SK-N-SH treated with all-trans-retinoic acid at 6 μM for 48 hours (cell line): ENCODE measurements around the gene ARHGEF4.

Source experiments
- ATAC-seq: fragments of 200-7000 bp; cut with Tn5 transposase; 3 replicates; pipeline ENCODE4 v1.9.1; 2020; ENCODE audit warnings: mild to moderate bottlenecking, moderate library complexity
- ARNTL ChIP-seq: fragments of 450-650 bp; formaldehyde crosslinking; IDR thresholded peaks from 2 replicates; pipeline ENCODE4 v1.5.0; 2020; ENCODE audit warnings: low read depth, mild to moderate bottlenecking, moderate library complexity, borderline replicate concordance
- BACH2 ChIP-seq: fragments of 250-450 bp; sonication (Bioruptor Pico); IDR thresholded peaks from 2 replicates; pipeline ENCODE4 v1.9.0; 2021; ENCODE audit warnings: mild to moderate bottlenecking, borderline replicate concordance
- CREB5 ChIP-seq: fragments of 250-450 bp; sonication (Bioruptor Pico); IDR thresholded peaks from 2 replicates; pipeline ENCODE4 v1.5.1; 2020; ENCODE audit warnings: low read depth, mild to moderate bottlenecking, moderate library complexity
- CSDC2 ChIP-seq: fragments of 250-450 bp; sonication (Bioruptor Pico); IDR thresholded peaks from 2 replicates; pipeline ENCODE4 v1.5.0; 2020; ENCODE audit warnings: mild to moderate bottlenecking, moderate library complexity
- ESRRG ChIP-seq: fragments of 250-450 bp; sonication (Bioruptor Pico); IDR thresholded peaks from 2 replicates; pipeline ENCODE4 v1.6.1; 2021; ENCODE audit warnings: mild to moderate bottlenecking
- GLIS3 ChIP-seq: fragments of 250-450 bp; sonication (Bioruptor Pico); IDR thresholded peaks from 2 replicates; pipeline ENCODE4 v1.5.0; 2020; ENCODE audit warnings: mild to moderate bottlenecking, moderate library complexity
- OSR1 ChIP-seq: fragments of 250-450 bp; sonication (Bioruptor Pico); IDR thresholded peaks from 2 replicates; pipeline ENCODE4 v1.8.0; 2022; ENCODE audit warnings: moderate library complexity, mild to moderate bottlenecking, inconsistent platforms
- POU6F1 ChIP-seq: fragments of 250-450 bp; sonication (Bioruptor Pico); IDR thresholded peaks from 2 replicates; pipeline ENCODE4 v1.8.0; 2021; ENCODE audit warnings: low read depth, mild to moderate bottlenecking, moderate library complexity, borderline replicate concordance
- PPARA ChIP-seq: fragments of 250-450 bp; sonication (Bioruptor Pico); IDR thresholded peaks from 2 replicates; pipeline ENCODE4 v1.5.0; 2020; ENCODE audit warnings: mild to moderate bottlenecking, borderline replicate concordance
- RARB ChIP-seq: fragments of 250-450 bp; sonication (Bioruptor Pico); IDR thresholded peaks from 2 replicates; pipeline ENCODE4 v1.8.0; 2021; ENCODE audit warnings: mild to moderate bottlenecking, moderate library complexity
- SNAI2 ChIP-seq: fragments of 250-450 bp; sonication (Bioruptor Pico); IDR thresholded peaks from 2 replicates; pipeline ENCODE4 v1.5.0; 2020; ENCODE audit warnings: mild to moderate bottlenecking, moderate library complexity
- TCF4 ChIP-seq: fragments of 250-450 bp; sonication (Bioruptor Pico); IDR thresholded peaks from 2 replicates; pipeline ENCODE4 v1.8.0; 2021; ENCODE audit warnings: mild to moderate bottlenecking, moderate library complexity, borderline replicate concordance
- TOX ChIP-seq: fragments of 250-450 bp; sonication (Bioruptor Pico); IDR thresholded peaks from 2 replicates; pipeline ENCODE4 v1.8.0; 2021; ENCODE audit warnings: mild to moderate bottlenecking, moderate library complexity, borderline replicate concordance
- TSHZ2 ChIP-seq: fragments of 250-450 bp; sonication (Bioruptor Pico); IDR thresholded peaks from 2 replicates; pipeline ENCODE4 v1.5.0; 2020; ENCODE audit warnings: mild to moderate bottlenecking, moderate library complexity
- ZC3H10 ChIP-seq: fragments of 250-450 bp; sonication (Bioruptor Pico); IDR thresholded peaks from 2 replicates; pipeline ENCODE4 v1.5.1; 2021; ENCODE audit warnings: mild to moderate bottlenecking, moderate library complexity
- ZFP3 ChIP-seq: fragments of 250-450 bp; sonication (Bioruptor Pico); IDR thresholded peaks from 2 replicates; pipeline ENCODE4 v1.5.0; 2020; ENCODE audit warnings: mild to moderate bottlenecking, moderate library complexity
- ZFP30 ChIP-seq: fragments of 450-650 bp; formaldehyde crosslinking; IDR thresholded peaks from 2 replicates; pipeline ENCODE4 v1.5.0; 2022; ENCODE audit warnings: mild to moderate bottlenecking, moderate library complexity
- ZNF565 ChIP-seq: fragments of 450-650 bp; formaldehyde crosslinking; conservative IDR thresholded peaks from 2 replicates; pipeline ENCODE4 v1.5.0; 2020; ENCODE audit warnings: low read depth, mild to moderate bottlenecking, moderate library complexity
- ZNF8 ChIP-seq: fragments of 450-650 bp; formaldehyde crosslinking; IDR thresholded peaks from 2 replicates; pipeline ENCODE4 v1.5.0; 2020; ENCODE audit warnings: mild to moderate bottlenecking, moderate library complexity
- TF ChIP-seq, protein P1 (sequence below): fragments of 250-450 bp; sonication (Bioruptor Pico); IDR thresholded peaks from 2 replicates; pipeline ENCODE4 v1.5.1; 2021; ENCODE audit warnings: mild to moderate bottlenecking, moderate library complexity

The ARHGEF4 gene

DNA sequence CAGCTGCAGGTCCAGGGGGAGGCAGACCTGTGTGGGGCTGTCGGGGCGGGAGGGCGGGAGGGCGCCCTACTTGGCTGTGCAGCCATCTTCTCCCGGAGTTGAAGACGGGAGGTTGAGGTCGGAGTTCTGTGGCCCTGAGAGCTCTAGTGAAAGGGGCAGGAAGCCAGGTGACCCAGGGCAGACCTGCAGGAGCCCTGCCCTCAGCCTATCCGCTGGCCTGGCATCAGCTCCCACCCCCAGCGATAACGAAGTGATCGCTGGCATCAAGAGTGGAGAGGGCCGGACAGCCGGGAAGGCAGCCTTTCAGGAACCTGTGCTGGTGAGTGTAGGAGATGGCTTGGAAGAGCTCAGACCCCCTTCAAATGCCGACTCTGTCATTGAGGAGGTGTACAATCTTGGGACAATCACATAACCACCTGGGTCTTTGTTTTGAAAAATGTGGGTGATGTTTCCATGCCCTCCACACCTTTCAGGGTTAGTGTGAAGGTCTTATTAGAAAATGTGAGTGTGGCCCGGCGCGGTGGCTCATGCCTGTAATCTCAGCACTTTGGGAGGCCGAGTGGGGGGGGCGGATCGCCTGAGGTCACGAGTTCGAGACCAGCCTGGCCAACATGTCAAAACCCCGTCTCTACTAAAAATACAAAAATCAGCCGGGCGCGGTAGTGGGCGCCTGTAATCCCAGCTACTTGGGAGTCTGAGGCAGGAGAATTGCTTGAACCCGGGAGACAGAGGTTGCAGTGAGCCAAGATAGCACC, 1.3 kb downstream of the ARHGEF4 start (continued):
- TF ChIP-seq POU6F1 (no peak), TCF4 (CRISPR knock-in tag) (no peak), ZC3H10 (CRISPR knock-in tag) (no peak)
- TF ChIP-seq, all 23 proteins: peak for 0

- ATAC-seq = no peak
- TF ChIP-seq ZFP3 (CRISPR knock-in tag) (no peak), ZFP30 (CRISPR knock-in tag) (no peak), ZNF565 (no peak), ZNF8 (CRISPR knock-in tag) (no peak), ARNTL (CRISPR knock-in tag) (no peak), RARB (CRISPR knock-in tag) (no peak), ZC3H10 (CRISPR knock-in tag) (no peak), TCF4 (CRISPR knock-in tag) (no peak), TSHZ2 (no peak), PPARA (CRISPR knock-in tag) (no peak), TOX (CRISPR knock-in tag) (no peak), ESRRG (CRISPR knock-in tag) (no peak), POU6F1 (no peak), CREB5 (CRISPR knock-in tag) (no peak), OSR1 (no peak)
- TF ChIP-seq, protein P1, sequence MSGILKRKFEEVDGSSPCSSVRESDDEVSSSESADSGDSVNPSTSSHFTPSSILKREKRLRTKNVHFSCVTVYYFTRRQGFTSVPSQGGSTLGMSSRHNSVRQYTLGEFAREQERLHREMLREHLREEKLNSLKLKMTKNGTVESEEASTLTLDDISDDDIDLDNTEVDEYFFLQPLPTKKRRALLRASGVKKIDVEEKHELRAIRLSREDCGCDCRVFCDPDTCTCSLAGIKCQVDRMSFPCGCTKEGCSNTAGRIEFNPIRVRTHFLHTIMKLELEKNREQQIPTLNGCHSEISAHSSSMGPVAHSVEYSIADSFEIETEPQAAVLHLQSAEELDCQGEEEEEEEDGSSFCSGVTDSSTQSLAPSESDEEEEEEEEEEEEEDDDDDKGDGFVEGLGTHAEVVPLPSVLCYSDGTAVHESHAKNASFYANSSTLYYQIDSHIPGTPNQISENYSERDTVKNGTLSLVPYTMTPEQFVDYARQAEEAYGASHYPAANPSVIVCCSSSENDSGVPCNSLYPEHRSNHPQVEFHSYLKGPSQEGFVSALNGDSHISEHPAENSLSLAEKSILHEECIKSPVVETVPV (CRISPR knock-in tag) = no peak
Observed at GRCh38 chr2:130839011-130839780, 2.5 kb downstream of the ARHGEF4 start.

DNA sequence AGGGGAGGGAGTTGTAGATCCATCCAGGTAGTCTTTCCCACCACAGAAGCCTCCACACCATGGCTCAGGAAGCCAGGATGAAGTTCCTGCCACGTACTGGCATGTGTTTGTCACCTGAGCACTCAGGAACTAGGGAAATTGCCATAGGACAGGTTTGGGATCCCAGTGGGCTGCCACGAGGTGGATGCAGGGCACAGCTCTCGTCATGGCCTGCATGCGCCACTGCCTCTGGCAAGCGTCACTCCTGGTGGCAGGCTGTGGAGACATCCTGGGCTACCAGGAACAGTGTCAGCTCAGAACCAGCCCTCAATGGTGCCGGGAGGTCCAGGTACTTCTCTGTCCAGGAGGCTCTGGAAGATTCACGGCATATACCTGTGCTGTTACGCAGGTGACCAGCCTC, 3.8 kb downstream of the ARHGEF4 start:
- ATAC-seq = no peak
- no peak for TF ChIP-seq TOX (CRISPR knock-in tag)
- TF ChIP-seq GLIS3 (CRISPR knock-in tag) = no peak
- TF ChIP-seq TSHZ2 = no peak
- TF ChIP-seq CSDC2 (CRISPR knock-in tag) = no peak
- no peak for TF ChIP-seq SNAI2 (CRISPR knock-in tag)
- TF ChIP-seq BACH2 (CRISPR knock-in tag) = no peak
